ENCODE results near the gene PAIP2. TPM values are rescaled to one million over a fixed set of nuclear protein-coding genes. Genes with fewer than 3 reads are reported as not detected.

PAIP2 gene
- total RNA-seq, 4 donors from 2014 or later = 84.3 to 124 (median 87.2) TPM

DNA sequence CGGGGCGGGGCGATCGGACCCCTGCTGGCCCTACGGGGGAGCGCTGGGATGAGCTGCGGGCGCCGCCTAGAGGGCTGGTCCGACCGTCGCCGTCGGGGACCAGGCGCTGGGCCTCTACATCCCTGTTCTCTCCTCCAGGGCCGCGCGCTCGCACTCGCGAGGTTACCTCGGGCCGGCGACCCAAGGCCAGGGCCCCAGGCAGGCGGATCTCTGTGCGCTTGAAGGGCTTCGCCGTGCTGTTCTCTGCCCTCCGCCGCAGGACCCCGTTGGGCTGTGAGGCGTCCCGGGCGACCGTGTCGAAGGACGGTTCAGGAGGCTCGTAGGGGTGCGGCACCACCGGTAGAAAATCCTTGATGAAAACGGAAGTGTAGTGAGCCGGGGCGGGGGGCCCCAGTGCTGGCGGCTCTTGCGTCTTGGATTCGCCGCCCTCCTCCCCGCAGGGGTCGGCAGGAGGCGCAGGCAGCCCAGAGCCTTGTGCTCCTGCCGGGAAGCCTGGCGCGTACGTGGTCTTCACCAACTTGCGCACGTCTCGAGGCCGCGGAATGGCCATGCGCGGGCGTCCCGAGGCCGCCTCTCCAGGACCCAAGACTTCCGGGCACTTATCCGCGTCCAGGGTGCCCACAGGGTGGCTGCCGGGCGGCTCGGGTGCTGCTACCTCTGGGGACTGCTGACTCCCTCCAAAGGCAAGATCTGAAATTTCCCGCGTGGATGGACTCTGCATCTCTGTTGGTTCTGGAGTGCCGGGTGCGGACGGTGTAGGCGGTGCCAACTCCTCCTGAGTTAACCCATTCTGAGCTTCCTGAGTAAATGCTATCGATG, 51.2 kb downstream of the PAIP2 start:
- TF ChIP-seq, protein P1, sequence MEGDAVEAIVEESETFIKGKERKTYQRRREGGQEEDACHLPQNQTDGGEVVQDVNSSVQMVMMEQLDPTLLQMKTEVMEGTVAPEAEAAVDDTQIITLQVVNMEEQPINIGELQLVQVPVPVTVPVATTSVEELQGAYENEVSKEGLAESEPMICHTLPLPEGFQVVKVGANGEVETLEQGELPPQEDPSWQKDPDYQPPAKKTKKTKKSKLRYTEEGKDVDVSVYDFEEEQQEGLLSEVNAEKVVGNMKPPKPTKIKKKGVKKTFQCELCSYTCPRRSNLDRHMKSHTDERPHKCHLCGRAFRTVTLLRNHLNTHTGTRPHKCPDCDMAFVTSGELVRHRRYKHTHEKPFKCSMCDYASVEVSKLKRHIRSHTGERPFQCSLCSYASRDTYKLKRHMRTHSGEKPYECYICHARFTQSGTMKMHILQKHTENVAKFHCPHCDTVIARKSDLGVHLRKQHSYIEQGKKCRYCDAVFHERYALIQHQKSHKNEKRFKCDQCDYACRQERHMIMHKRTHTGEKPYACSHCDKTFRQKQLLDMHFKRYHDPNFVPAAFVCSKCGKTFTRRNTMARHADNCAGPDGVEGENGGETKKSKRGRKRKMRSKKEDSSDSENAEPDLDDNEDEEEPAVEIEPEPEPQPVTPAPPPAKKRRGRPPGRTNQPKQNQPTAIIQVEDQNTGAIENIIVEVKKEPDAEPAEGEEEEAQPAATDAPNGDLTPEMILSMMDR (IDR thresholded peaks at IDR 0.05; ENCODE audit: low read depth) = no peak

DNA sequence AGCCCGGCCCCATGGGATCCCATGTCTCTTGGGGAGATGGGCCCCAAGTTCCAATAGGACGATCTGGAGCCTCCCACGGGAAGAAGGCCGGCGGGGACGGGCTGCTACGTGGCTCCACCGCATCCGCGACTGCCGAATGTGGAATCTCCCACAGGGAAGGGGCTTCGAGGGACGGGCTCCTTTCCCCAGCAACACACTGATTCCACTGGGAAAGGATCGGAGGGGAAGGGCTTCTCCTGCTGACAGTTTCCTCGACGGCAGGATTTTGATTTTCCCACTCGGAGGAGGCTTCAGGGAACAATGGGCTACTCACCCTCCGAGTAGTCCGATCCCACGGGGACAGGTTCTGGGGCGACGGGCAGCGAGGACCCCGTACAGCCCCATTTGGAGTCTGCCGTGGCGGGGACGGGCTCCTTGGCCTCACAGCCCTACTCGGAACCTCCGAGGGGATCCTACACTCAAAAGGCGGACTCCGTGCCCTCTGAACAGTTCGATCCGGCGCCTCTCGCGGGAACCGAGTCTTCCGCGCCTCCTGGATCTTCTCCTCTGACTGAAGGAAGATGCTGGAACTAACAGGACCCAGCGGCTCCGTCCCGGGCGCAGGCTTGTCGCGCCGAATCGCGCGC, 52.0 kb downstream of the PAIP2 start:
- TF ChIP-seq, protein P1 (IDR thresholded peaks at IDR 0.05; ENCODE audit: low read depth) = no peak

DNA sequence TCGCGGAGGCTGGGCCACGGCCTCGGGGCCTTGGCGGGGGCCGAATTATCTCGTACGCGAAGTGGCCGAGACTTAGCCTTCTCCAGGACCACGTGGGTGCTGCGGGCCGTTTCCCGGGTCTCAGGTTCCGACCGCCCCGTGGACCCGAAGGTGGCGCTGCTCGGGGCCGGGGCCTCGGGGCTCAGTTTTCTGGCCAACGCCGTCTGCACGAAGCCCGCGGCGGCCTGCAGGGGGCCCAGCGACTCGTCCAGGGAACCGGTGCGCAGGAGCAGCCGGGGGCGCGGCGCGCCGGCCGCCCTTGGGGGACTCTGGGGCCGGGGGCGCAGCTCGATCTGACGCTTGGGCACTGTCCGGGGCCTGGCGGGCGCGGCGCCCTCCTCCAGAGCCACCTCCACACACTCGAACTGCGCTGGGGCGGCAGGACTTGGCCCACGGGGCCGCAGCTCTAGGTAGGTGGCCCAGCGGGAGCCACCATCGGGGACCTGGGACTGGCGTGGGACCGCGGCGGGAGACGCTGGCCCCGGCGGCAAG, 52.5 kb downstream of the PAIP2 start:
- TF ChIP-seq, protein P1 (IDR thresholded peaks at IDR 0.05; ENCODE audit: low read depth) = no peak

DNA sequence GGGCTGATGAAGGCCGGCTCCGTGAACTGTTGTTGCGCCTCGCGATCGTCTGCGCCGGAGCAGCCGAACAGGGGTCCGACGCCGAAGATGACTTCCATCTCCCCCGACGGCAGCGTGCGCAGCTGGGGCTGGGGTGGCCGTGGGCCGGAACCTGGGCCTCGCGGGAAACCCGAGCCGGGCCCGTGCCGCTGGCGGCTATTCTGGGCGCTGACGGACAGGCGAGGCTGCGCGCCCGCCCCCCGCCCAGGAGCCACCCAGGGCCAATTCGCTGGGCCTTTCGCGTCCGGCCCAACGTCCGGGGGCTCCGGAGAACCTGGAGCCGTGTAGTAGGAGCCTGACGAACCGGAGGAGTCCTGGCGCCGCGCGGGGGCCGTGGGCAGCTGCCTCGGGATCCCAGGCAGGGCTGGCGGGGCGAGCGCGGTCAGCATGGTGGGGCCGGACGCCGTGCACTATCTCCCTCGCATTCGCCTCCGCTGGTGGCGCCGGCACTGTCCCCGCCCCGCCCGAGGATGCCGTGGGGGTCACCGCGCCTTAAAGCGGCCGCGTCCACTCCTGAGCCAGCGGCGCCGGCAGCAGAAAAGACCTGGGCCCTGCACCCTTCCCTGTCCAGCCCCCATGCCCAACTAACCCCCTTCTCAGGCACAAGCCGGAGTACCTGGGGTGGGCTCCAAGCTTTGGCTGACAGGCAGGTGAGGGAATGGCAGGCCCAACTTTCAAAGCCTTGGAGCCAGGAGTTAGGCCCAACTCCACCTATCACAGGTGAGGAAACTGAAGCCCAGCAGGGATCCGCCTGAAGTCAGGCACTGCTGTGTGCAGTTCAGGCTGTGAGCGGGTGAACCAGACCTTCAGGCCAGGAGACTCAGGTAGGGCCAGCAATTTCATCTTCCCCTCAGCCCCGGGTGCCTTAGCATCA, 53.3 kb downstream of the PAIP2 start, which contains the start of gene PROB1:
Gene PROB1 (minus strand): TSS at position 451 of the 913 bp plus-strand sequence. CDS start 23 bp downstream, at position 428.
- TF ChIP-seq, protein P1 (IDR thresholded peaks at IDR 0.05; ENCODE audit: low read depth) = no peak

DNA sequence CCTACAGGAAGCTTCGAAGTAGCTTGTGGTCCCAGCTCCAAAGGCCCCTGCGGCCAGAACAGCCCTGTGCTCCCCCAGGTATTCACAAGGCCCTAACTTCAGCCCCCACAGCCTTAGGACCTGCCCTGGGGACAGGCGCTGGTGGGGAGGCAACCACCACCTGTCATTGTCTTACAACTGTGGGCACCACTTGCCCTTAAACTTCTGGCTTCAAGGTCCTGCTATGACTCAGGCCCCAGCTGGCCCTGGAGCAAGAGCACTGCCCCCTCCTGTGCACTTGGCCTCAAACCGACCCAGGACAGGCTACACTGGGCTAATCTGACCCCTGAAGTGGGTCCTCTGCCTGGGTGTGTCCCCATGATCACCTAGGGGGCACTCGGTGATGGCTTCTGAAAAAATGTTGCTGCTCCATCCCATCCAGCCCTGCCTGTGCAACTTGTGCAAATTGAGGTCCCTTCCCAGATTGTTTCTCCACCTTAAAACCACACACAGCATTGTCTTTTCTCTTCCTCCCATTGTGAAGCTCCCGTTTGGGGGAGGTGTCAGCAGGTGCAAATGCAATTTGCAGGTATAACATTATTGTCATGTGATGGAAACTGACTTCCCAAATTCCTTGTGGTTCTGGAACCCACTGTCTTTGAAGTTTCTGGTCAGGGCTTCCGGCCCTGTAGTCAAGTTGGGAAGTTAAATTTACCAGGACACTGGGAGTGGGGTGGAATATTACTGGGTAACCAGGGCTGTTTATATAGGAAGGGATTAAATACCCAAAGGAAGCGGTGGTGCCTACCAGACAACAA, 54.4 kb downstream of the PAIP2 start:
- TF ChIP-seq, protein P1 (IDR thresholded peaks at IDR 0.05; ENCODE audit: low read depth) = no peak

DNA sequence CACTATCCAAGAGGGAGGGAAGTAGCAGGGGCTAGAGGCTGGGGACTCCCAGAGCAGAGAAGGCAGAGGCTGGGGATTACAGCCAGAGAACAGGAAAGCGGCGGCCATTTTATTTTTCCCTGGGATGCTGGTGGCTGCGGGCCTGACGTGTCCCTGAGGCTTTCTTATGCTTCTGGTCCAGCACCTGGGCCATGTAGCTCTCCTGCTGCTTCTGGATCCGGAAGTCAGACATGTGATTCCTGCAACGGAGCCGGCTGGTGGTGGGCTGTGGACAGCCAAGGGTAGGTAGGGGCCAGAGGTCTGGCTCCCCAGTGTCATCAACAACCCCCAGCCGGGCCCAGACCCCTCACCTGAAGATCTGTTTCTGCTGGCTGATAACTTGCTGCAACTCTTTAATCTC, 55.0 kb downstream of the PAIP2 start:
- TF ChIP-seq, protein P1 (IDR thresholded peaks at IDR 0.05; ENCODE audit: low read depth) = no peak

All from subcutaneous adipose tissue (tissue), 4 donors.